Lower leg skin (tissue), 3 donors: Measurements from ENCODE around the gene SERPINA10.
"Not testable (repeated sequence)": the region's sequence is repeated elsewhere in the genome, so short reads cannot be mapped to it uniquely, and the experiment has no call there.

Source experiments
- POLR2A ChIP-seq, 2 donors: fragments of 450-650 bp; IDR thresholded peaks; one replicate each; pipeline ENCODE4 v1.6.1; 2016 to 2017; ENCODE audit warnings: antibody characterized with exemption in 2 of 2, mild to moderate bottlenecking in 1 of 2, moderate library complexity in 1 of 2
- TF ChIP-seq, protein P1 (sequence below), 3 donors: fragments of 450-650 bp; IDR thresholded peaks; one replicate each; pipeline ENCODE4 v1.5.1; 2016; ENCODE audit warnings: antibody characterized with exemption in 3 of 3, mild to moderate bottlenecking in 3 of 3, moderate library complexity in 2 of 3

DNA sequence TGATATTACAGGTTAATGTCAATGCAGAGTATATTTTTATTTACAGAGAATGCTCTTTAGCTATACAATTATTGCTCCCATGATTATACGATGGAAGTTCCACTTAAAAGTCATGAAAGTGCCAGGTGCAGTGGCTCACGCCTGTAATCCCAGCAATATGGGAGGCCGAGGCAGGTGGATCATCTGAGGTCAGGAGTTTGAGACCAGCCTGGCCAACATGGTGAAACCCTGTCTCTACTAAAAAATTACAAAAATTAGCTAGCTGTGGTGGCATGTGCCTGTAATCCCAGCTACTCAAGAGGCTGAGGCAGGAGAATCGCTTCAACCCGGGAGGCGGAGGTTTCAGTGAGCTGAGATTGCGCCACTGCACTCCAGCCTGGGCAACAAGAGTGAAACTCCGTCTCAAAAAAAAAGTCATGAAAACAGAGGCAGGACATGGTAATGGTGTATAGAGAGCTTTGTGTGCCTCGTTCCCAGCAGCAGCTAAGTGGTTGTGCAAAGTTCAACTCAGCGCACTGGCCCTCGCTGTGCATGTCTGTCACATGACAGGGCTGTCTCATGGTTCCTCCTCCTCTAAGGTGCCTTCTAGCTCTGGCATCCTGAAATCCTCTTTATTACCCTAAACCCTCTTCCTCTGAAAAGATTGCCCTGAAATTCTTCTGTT, 16.0 kb downstream of the SERPINA10 start:
- TF ChIP-seq POLR2A (IDR thresholded peaks at IDR 0.05): not testable (repeated sequence)
- TF ChIP-seq, protein P1, sequence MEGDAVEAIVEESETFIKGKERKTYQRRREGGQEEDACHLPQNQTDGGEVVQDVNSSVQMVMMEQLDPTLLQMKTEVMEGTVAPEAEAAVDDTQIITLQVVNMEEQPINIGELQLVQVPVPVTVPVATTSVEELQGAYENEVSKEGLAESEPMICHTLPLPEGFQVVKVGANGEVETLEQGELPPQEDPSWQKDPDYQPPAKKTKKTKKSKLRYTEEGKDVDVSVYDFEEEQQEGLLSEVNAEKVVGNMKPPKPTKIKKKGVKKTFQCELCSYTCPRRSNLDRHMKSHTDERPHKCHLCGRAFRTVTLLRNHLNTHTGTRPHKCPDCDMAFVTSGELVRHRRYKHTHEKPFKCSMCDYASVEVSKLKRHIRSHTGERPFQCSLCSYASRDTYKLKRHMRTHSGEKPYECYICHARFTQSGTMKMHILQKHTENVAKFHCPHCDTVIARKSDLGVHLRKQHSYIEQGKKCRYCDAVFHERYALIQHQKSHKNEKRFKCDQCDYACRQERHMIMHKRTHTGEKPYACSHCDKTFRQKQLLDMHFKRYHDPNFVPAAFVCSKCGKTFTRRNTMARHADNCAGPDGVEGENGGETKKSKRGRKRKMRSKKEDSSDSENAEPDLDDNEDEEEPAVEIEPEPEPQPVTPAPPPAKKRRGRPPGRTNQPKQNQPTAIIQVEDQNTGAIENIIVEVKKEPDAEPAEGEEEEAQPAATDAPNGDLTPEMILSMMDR (IDR thresholded peaks at IDR 0.05): not testable (repeated sequence)
